Measurements from ENCODE around the gene OTP. TPM values are rescaled to one million over a fixed set of nuclear protein-coding genes. Genes with fewer than 3 reads are reported as not detected.
A peak's percentile ranks its signal among the peaks of the same experiment; 100 is the strongest.

The OTP gene
- total RNA-seq, 1 experiment from 2014 or later: not detected

GRCh38 chr5:77644371-77645157 lies 6.1 kb upstream of the OTP start:
- peaks cover 99% of the 10 kb centered on the region for H3K27me3 ChIP-seq (replicated peaks; ENCODE audit: insufficient read depth, low read depth, low read length, poor library complexity)
- no peak overlapping the region for H3K4me3 ChIP-seq (ENCODE audit: low read depth, low read length, poor library complexity, severe bottlenecking)
- CTCF ChIA-PET: interaction anchor here (0.5 kb wide), 1 partner anchor 1967 kb away, joined by 3 read pairs; no protein-coding TSS in a partner anchor
- no peaks in the 10 kb centered on the region for H3K36me3 ChIP-seq (ENCODE audit: insufficient read depth, low read length, poor library complexity, severe bottlenecking)
- intact Hi-C loops (cut with micrococcal nuclease; ENCODE audit: unreplicated experiment): loop anchor here (1.0 kb wide), 1 partner anchor 364 kb away; no protein-coding TSS in a partner anchor
- BruUV-seq (replicated peaks): no TSS peak
- peak; percentile 99 for TF ChIP-seq EZH2 (IDR thresholded peaks at IDR 0.05; ENCODE audit: borderline replicate concordance, low read depth, low read length, poor library complexity, severe bottlenecking)
- TF ChIP-seq CTCF (conservative IDR thresholded peaks at IDR 0.05; ENCODE audit: low read depth, low read length): no peak
- no peaks in the 10 kb centered on the region for H3K4me1 ChIP-seq (ENCODE audit: insufficient read depth, low read length, poor library complexity, severe bottlenecking)
- POLR2A ChIA-PET (ENCODE audit: low non-redundant PET): no interaction called here
- H3K27ac ChIP-seq (ENCODE audit: low read depth, low read length, poor library complexity, severe bottlenecking): no peak overlapping the region
- DNase-seq (ENCODE audit: low spot score): no peak
- H3K9me3 ChIP-seq (ENCODE audit: low read depth, low read length, poor library complexity, severe bottlenecking): no peaks in the 10 kb centered on the region

GRCh38 chr5:77643654-77644370 lies 5.3 kb upstream of the OTP start:
- no TSS peak for BruUV-seq (replicated peaks)
- Histone ChIP-seq H3K4me1 (ENCODE audit: insufficient read depth, low read length, poor library complexity, severe bottlenecking) (no peaks in the 10 kb centered on the region), H3K4me3 (ENCODE audit: low read depth, low read length, poor library complexity, severe bottlenecking) (no peak overlapping the region), H3K27me3 (replicated peaks; ENCODE audit: insufficient read depth, low read depth, low read length, poor library complexity) (peaks cover 99% of the 10 kb centered on the region), H3K9me3 (ENCODE audit: low read depth, low read length, poor library complexity, severe bottlenecking) (no peaks in the 10 kb centered on the region), H3K36me3 (ENCODE audit: insufficient read depth, low read length, poor library complexity, severe bottlenecking) (no peaks in the 10 kb centered on the region), H3K27ac (ENCODE audit: low read depth, low read length, poor library complexity, severe bottlenecking) (no peak overlapping the region)
- intact Hi-C loops (cut with micrococcal nuclease; ENCODE audit: unreplicated experiment): loop anchor here (1.0 kb wide), 1 partner anchor 364 kb away; no protein-coding TSS in a partner anchor
- ChIA-PET CTCF (interaction anchor here (0.7 kb wide), 1 partner anchor 907 kb away, joined by 4 read pairs; no protein-coding TSS in a partner anchor), POLR2A (ENCODE audit: low non-redundant PET) (no interaction called here)
- TF ChIP-seq CTCF (conservative IDR thresholded peaks at IDR 0.05; ENCODE audit: low read depth, low read length) (no peak), EZH2 (IDR thresholded peaks at IDR 0.05; ENCODE audit: borderline replicate concordance, low read depth, low read length, poor library complexity, severe bottlenecking) (no peak)
- no peak for DNase-seq (ENCODE audit: low spot score)

GRCh38 chr5:77642738-77643653 lies 4.5 kb upstream of the OTP start:
- POLR2A ChIA-PET (ENCODE audit: low non-redundant PET): no interaction called here
- no peaks in the 10 kb centered on the region for H3K9me3 ChIP-seq (ENCODE audit: low read depth, low read length, poor library complexity, severe bottlenecking)
- CTCF ChIA-PET: interaction anchor here (0.6 to 0.7 kb wide), 2 partner anchors 823 to 908 kb away, joined by 3 to 4 read pairs; no protein-coding TSS in a partner anchor
- no TSS peak for BruUV-seq (replicated peaks)
- H3K27ac ChIP-seq (ENCODE audit: low read depth, low read length, poor library complexity, severe bottlenecking): no peak overlapping the region
- intact Hi-C loops (cut with micrococcal nuclease; ENCODE audit: unreplicated experiment): no loop called here
- no peaks in the 10 kb centered on the region for H3K36me3 ChIP-seq (ENCODE audit: insufficient read depth, low read length, poor library complexity, severe bottlenecking)
- DNase-seq (ENCODE audit: low spot score): no peak
- no peak for TF ChIP-seq CTCF (conservative IDR thresholded peaks at IDR 0.05; ENCODE audit: low read depth, low read length)
- no peaks in the 10 kb centered on the region for H3K4me1 ChIP-seq (ENCODE audit: insufficient read depth, low read length, poor library complexity, severe bottlenecking)
- no peak overlapping the region for H3K4me3 ChIP-seq (ENCODE audit: low read depth, low read length, poor library complexity, severe bottlenecking)
- H3K27me3 ChIP-seq (replicated peaks; ENCODE audit: insufficient read depth, low read depth, low read length, poor library complexity): peaks cover 99% of the 10 kb centered on the region

Measured in A673 (cell line).